SK-N-SH (cell line): ENCODE measurements around the gene COL12A1.

ENCODE experiments used
- CTCF ChIP-seq: fragments of 200-600 bp; sonication (generic); IDR thresholded peaks from 2 replicates; pipeline ENCODE4 v1.6.1; 2017; ENCODE audit warnings: antibody characterized with exemption, mild to moderate bottlenecking, moderate library complexity
- EP300 ChIP-seq, 2 experiments: IDR thresholded peaks; 2 replicates each; pipeline versions ENCODE4 v1.4.0 to v1.6.1; 2012; ENCODE audit warnings: borderline replicate concordance in 1 of 2, low read depth in 1 of 2, low read length in 1 of 2
- FOXM1 ChIP-seq: IDR thresholded peaks from 2 replicates; pipeline ENCODE4 v1.4.0; 2012; ENCODE audit warnings: low read depth, mild to moderate bottlenecking
- GABPA ChIP-seq: IDR thresholded peaks from 2 replicates; pipeline ENCODE4 v1.4.0; 2012; ENCODE audit warnings: low read depth, mild to moderate bottlenecking
- MAX ChIP-seq: IDR thresholded peaks from 2 replicates; pipeline ENCODE4 v1.4.0; 2012; ENCODE audit warnings: low read depth
- POLR2AphosphoS5 ChIP-seq: IDR thresholded peaks from 2 replicates; pipeline ENCODE4 v1.6.1; 2012; ENCODE audit warnings: low read depth, low read length
- RAD21 ChIP-seq: IDR thresholded peaks from 2 replicates; pipeline ENCODE4 v1.6.1; 2012; ENCODE audit warnings: mild to moderate bottlenecking, low read length
- RFX5 ChIP-seq: IDR thresholded peaks from 2 replicates; pipeline ENCODE4 v1.6.1; 2012; ENCODE audit warnings: mild to moderate bottlenecking, improper control_type of control experiment, low read length
- RXRA ChIP-seq: IDR thresholded peaks from 2 replicates; pipeline ENCODE4 v1.4.0; 2012; ENCODE audit warnings: low read depth, mild to moderate bottlenecking, borderline replicate concordance
- USF2 ChIP-seq: fragments of 150-350 bp; IDR thresholded peaks from 2 replicates; pipeline ENCODE4 v1.6.1; 2017; ENCODE audit warnings: antibody characterized with exemption, low read length, low read depth, borderline replicate concordance

DNA sequence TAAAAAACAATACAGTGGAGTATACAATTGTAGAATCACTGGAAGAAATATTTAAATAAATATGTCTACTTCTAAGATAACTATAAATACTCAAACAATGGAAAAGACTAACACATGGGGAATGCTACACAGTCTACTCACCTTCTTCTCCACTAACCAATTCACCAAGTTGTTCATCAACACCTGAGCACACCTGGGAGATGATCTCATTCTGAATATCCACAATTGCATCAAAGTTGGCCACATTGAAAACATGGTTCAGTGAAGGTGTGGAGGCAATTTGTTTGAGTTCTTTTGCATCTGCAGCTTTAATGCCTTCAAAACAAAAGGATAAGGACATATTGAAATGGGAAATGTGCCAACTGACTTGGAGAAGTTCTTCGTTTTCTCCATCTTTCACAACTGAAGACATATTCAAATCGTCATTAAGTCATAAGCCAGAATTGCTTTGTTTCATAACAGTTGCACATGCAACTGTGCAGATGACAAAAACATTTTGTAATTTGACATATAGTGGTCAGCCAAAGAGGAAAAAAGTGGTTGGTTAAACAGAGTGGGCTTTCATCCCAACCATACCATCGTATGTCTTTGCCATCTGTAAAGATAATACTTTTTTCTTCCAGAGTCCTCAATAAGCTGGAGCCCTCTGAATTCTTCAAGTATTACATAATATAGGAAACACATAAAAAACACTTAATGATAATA lies 17.5 kb downstream of the COL12A1 start:
- TF ChIP-seq FOXM1: no peak
- TF ChIP-seq USF2: no peak
- TF ChIP-seq RXRA: no peak
- TF ChIP-seq CTCF: no peak
- TF ChIP-seq RFX5: no peak
- no peak for TF ChIP-seq EP300 (IDR thresholded peaks at IDR 0.05; ENCODE audit: borderline replicate concordance in 1 of 2, low read depth in 1 of 2, low read length in 1 of 2)
- no peak for TF ChIP-seq RAD21
- TF ChIP-seq MAX: no peak
- no peak for TF ChIP-seq GABPA
- TF ChIP-seq POLR2AphosphoS5: no peak
